ENCODE measurements around the gene ZNF785.

Gene ZNF785

DNA sequence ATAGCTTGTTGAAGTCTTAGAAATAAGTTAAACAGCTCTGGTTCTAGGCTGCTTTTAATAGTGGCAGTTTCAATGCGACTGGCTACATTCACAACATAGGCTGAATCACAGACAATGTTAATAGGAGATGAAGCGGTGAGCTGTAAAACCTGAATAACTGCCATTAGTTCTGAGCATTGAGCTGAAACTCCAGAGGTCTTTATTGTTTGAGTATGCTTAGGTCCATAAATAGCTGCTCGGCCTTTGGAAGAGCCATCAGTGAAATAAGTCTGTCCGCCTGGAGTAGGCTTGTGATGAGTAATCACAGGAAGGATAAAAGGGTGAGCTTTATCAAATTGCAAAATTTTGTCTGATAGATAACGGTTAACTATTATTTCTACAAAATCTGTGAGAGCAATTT lies 34.1 kb upstream of the ZNF785 start:
- TF ChIP-seq, protein P1, sequence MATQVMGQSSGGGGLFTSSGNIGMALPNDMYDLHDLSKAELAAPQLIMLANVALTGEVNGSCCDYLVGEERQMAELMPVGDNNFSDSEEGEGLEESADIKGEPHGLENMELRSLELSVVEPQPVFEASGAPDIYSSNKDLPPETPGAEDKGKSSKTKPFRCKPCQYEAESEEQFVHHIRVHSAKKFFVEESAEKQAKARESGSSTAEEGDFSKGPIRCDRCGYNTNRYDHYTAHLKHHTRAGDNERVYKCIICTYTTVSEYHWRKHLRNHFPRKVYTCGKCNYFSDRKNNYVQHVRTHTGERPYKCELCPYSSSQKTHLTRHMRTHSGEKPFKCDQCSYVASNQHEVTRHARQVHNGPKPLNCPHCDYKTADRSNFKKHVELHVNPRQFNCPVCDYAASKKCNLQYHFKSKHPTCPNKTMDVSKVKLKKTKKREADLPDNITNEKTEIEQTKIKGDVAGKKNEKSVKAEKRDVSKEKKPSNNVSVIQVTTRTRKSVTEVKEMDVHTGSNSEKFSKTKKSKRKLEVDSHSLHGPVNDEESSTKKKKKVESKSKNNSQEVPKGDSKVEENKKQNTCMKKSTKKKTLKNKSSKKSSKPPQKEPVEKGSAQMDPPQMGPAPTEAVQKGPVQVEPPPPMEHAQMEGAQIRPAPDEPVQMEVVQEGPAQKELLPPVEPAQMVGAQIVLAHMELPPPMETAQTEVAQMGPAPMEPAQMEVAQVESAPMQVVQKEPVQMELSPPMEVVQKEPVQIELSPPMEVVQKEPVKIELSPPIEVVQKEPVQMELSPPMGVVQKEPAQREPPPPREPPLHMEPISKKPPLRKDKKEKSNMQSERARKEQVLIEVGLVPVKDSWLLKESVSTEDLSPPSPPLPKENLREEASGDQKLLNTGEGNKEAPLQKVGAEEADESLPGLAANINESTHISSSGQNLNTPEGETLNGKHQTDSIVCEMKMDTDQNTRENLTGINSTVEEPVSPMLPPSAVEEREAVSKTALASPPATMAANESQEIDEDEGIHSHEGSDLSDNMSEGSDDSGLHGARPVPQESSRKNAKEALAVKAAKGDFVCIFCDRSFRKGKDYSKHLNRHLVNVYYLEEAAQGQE (IDR thresholded peaks at IDR 0.05; ENCODE audit: insufficient read depth in 1 of 2, low read depth in 2 of 2, low read length in 2 of 2) = no peak
- TF ChIP-seq FOXP2 (optimal IDR thresholded peaks at IDR 0.05; ENCODE audit: borderline replicate concordance, extremely low read depth, extremely low read length, insufficient read depth) (no peak), TAF1 (IDR thresholded peaks at IDR 0.05; ENCODE audit: borderline replicate concordance, insufficient read depth, low read length) (no peak), SIN3A (IDR thresholded peaks at IDR 0.05; ENCODE audit: borderline replicate concordance, insufficient read depth, low read length) (no peak), POLR2AphosphoS5 (IDR thresholded peaks at IDR 0.05; ENCODE audit: low read depth, low read length) (no peak)

DNA sequence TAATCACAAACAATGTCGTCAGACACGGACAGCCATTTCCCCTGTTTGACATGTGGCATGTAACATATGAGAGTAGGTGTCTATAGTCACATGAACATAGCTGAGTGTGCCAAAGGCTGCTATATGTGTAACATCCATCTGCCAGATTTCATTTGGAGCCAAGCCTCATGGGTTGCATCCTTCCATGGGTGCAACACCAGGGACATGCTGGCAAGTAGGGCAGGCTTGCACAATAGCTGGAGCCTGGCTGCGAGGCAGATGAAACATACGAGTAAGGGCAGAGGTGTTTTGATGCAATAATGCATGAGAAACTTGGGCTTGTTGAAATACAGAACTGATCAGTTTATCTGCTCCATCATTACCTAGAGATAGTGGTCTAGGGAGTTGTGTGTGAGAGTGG lies 33.7 kb upstream of the ZNF785 start:
- TF ChIP-seq TAF1 (IDR thresholded peaks at IDR 0.05; ENCODE audit: borderline replicate concordance, insufficient read depth, low read length) = no peak
- TF ChIP-seq, protein P1 (IDR thresholded peaks at IDR 0.05; ENCODE audit: insufficient read depth in 1 of 2, low read depth in 2 of 2, low read length in 2 of 2) = no peak
- TF ChIP-seq POLR2AphosphoS5 (IDR thresholded peaks at IDR 0.05; ENCODE audit: low read depth, low read length) = no peak
- TF ChIP-seq SIN3A (IDR thresholded peaks at IDR 0.05; ENCODE audit: borderline replicate concordance, insufficient read depth, low read length) = no peak
- no peak for TF ChIP-seq FOXP2 (optimal IDR thresholded peaks at IDR 0.05; ENCODE audit: borderline replicate concordance, extremely low read depth, extremely low read length, insufficient read depth)

DNA sequence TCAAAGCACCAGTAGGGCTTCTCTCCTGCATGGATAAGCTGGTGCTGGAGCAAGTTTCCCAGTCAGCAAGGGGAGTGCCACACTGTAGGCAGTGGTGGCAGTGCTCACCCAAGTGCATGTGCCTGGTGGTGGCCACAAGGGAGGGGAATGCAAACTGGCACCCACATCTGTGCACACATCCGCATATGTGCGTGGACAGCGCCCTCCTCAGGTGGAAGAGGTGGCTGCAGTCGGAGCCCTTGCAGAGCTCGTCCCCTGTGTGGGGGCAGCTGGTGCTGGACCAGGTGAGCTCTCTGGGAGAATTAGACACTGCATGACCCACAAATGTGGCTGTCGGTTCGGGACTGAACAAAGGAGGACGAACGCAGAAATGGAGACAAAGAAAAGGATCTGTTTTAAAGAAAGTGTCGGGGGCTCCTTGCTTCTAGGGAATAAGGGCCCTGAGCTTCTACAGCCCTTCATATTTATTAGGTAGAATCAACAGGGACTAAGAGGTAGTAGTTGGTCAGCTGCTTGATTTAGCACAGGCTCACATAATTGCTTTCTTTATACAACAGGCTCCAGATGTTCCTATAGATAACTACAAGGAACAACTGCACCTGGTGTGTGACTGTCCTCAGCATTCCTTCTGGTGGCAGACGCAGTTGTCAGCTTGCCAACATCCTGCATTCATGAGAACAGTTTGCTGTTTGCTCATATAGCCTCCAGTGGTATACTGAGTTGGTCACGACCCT lies 30.0 kb upstream of the ZNF785 start:
- no peak for TF ChIP-seq TAF1 (IDR thresholded peaks at IDR 0.05; ENCODE audit: borderline replicate concordance, insufficient read depth, low read length)
- TF ChIP-seq, protein P1 (IDR thresholded peaks at IDR 0.05; ENCODE audit: insufficient read depth in 1 of 2, low read depth in 2 of 2, low read length in 2 of 2) = no peak

DNA sequence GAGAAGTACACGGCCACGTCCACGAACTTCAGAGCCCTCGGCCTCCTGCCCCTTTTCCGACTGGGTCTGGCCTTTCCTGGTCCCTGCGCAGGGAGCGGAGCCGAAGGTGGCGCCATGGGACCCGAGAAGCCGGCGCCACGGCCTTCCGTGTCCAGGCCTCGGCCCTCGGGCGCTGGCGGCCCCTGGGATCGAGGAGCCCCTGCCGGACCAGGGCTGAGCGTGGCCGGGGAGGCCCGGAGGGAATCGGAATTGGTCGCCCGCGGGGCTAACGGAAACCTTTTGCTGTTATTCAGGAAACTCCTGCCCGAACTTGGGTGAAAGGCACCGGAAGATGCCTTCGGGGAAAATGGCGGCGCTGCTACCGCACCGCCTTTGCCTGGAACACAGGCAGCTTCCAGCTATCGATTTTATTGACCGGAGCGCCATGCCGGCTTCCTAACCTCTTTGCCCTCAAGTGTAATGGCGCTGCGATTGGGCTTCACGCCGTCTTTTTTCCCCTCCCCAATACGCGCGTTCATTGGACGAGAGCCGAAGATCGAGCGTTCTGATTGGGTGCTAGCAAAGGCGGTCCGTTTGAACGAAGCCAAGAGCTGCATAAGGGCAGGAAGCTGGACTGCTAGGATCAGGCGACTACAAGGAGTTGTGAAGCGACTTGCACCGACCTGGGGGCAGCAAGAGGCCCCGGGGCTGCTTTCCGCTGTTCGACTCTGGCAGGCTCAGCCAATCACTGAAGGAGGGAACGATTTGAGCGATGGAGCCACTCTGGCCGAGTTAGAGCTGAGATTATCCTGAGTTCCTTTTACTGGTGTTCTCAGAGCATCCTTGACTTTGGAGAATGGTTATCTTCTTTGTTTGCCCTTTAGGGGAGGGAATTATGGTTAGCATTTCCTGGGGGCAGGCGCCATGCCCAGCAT lies 24.7 kb upstream of the ZNF785 start, which contains the start of gene ZNF689:
ZNF689 (minus strand) TSS at position 464 of the 914 bp plus-strand sequence; CDS start at position 116, 348 bp downstream.
- TF ChIP-seq SIN3A (IDR thresholded peaks at IDR 0.05; ENCODE audit: borderline replicate concordance, insufficient read depth, low read length) = no peak
- peak; percentile 58; the same call in 1 of the 2 replicates for TF ChIP-seq POLR2AphosphoS5 (IDR thresholded peaks at IDR 0.05; ENCODE audit: low read depth, low read length)
- peak; percentile 93 for TF ChIP-seq TAF1 (IDR thresholded peaks at IDR 0.05; ENCODE audit: borderline replicate concordance, insufficient read depth, low read length)
- TF ChIP-seq, protein P1 (IDR thresholded peaks at IDR 0.05; ENCODE audit: insufficient read depth in 1 of 2, low read depth in 2 of 2, low read length in 2 of 2) = no peak; a peak in 1 of 4 replicates
- TF ChIP-seq FOXP2 (optimal IDR thresholded peaks at IDR 0.05; ENCODE audit: borderline replicate concordance, extremely low read depth, extremely low read length, insufficient read depth) = no peak

Data from PFSK-1 (cell line).